ENCODE data around the gene LZTS2. TPM values are rescaled to one million over a fixed set of nuclear protein-coding genes. Genes with fewer than 3 reads are reported as not detected.

LZTS2 gene
- total RNA-seq, 2 donors from 2014 or later: 12.0 to 14.1 TPM

DNA sequence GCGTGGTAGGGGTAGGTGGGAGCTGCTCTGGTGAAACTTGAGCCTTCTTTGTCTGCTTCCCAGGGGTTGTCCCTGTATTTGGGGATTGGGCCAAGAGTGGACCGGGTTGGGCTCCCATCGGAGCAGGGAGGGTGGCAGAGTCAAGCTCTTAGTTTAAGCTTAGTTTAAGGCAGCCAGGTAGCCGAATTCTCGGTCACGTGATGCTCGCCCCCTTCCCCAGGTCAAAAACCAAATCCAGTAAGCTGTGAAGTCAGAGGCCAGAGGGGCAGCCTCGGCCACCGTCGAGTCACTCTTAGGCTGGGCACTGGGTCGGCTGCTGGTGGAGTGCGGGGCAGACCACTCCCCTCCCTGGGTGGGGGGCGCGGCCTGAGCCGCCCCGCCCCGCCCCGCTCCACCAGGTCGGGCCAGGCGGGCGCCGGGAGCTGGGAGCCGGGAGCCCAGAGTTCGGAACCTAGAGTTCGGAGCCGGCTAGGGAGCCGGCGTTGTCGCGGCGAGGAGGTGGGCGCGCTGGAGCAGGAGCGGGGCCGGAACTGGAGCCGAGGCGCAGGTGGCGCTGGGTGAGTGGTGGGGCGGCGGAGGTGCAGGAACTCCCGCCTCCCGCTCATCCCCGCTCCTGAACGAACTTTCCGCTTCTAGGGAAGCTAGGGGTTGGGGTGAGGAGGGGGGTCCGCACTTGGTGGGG, 2.8 kb upstream of the LZTS2 start:
- peaks cover 0 to 6% of the 10 kb centered on the region in 2 donors for H3K36me3 Mint-ChIP-seq (ENCODE audit: insufficient read depth in 2 of 2)
- H3K27me3 Mint-ChIP-seq (ENCODE audit: low read depth): no peaks in the 10 kb centered on the region
- H3K9me3 Mint-ChIP-seq: no peaks in the 10 kb centered on the region
- DNase-seq: peak; percentile 52 to 55
- ATAC-seq (replicated peaks in 1 of 2): peak; percentile 40 to 49
- H3K4me1 Mint-ChIP-seq (ENCODE audit: low read depth): peaks cover 26% of the 10 kb centered on the region
- peak overlapping the region; percentile 80 to 86 for H3K4me3 Mint-ChIP-seq
- H3K27ac Mint-ChIP-seq: peak overlapping the region; percentile 78

DNA sequence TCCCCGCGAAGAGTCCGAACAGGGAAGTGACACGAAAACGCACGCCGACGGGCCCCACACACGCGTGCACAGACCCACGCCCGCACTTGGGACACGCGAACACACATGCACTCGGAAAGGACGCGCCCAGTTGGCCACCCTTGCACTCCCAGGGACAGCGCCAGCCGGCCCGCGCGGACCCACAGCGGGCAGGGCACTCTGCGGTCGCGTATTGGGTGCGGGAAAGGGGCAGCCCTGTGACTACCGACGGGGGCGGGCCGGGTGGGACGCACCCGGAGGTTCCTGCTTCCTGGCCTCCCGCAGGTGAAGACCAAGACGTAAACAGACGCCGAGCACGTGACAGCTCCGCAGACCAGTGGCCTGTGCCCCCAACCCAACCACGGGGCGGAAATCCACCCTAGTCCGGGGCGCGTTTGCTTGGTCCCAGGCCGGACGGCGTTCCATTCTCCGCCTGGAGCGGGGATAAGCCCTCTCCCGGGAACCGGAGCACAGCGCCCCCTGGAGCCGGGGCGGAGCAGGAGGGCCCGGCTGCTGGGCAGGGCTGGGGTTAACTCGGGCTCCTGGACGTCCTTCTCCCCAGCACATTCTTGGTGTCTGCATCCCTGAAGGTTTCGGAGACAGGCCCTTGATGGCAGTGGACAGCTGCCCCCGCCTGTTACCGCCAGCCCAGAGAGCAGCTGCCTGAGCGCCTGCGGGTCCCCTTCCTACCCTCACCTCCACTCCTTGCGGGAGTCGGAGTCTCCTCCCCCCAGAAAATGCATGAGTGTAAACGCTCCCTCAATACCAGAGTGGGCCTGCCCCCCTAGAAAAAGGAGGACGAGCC, 2.0 kb upstream of the LZTS2 start:
- Mint-ChIP-seq H3K36me3 (ENCODE audit: insufficient read depth in 2 of 2) (peaks cover 0 to 6% of the 10 kb centered on the region in 2 donors), H3K9me3 (no peaks in the 10 kb centered on the region)
- ATAC-seq (replicated peaks in 1 of 2): peak; percentile 60 to 63

DNA sequence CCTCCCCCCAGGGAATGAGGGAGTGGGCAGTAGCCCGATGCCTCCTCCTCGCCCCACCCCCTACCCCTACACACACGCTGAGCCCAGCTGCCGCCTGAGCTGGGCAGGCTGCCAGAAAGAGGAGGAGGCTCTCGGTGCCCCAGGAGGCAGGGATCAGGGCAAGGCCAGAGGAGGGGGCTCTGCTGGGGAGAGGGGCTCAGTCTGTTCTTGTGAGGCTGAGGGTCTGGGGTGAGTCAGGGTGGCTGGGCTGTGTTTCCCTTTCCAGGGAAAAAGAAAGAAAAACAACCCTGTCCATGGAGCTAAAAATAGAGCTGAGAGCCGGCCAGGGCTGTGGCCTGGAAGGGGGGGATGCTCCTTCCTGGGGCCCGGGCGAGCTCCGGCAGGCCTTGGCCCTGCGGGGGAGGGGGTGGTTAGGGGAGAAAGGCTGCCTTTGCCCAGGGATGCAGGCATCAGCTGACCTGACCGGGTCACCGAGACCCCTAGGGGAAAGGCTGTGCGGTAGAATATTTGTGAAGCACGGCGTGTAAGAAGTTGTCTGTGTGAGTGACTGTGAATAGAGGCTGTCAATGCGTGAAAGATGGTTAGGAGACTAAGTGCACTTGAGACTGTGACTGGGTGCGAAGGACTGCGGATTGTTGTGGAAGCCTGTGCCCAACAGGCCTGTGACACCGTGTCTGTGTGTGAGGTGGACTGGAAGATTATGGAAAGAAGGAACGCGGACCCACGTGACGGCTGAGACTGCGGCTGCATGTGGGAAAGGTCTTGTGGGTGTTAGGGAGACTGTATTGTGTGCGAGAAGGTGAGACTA, 1.2 kb upstream of the LZTS2 start:
- Mint-ChIP-seq H3K27ac (peak overlapping the region; percentile 25), H3K36me3 (ENCODE audit: insufficient read depth in 2 of 2) (peaks cover 0 to 6% of the 10 kb centered on the region in 2 donors), H3K4me1 (ENCODE audit: low read depth) (peaks cover 26% of the 10 kb centered on the region), H3K4me3 (peak overlapping the region; percentile 80 to 86), H3K27me3 (ENCODE audit: low read depth) (no peaks in the 10 kb centered on the region), H3K9me3 (no peaks in the 10 kb centered on the region)
- ATAC-seq (replicated peaks in 1 of 2) (peak; percentile 43 to 44), DNase-seq (peak; percentile 71 to 73)

More for the DNA sequence above, 2.0 kb upstream of the LZTS2 start:
- DNase-seq: peak; percentile 79 to 88
- Mint-ChIP-seq H3K27ac (peak overlapping the region; percentile 76), H3K27me3 (ENCODE audit: low read depth) (no peaks in the 10 kb centered on the region), H3K4me3 (peak overlapping the region; percentile 80 to 86), H3K4me1 (ENCODE audit: low read depth) (peaks cover 26% of the 10 kb centered on the region)

DNA sequence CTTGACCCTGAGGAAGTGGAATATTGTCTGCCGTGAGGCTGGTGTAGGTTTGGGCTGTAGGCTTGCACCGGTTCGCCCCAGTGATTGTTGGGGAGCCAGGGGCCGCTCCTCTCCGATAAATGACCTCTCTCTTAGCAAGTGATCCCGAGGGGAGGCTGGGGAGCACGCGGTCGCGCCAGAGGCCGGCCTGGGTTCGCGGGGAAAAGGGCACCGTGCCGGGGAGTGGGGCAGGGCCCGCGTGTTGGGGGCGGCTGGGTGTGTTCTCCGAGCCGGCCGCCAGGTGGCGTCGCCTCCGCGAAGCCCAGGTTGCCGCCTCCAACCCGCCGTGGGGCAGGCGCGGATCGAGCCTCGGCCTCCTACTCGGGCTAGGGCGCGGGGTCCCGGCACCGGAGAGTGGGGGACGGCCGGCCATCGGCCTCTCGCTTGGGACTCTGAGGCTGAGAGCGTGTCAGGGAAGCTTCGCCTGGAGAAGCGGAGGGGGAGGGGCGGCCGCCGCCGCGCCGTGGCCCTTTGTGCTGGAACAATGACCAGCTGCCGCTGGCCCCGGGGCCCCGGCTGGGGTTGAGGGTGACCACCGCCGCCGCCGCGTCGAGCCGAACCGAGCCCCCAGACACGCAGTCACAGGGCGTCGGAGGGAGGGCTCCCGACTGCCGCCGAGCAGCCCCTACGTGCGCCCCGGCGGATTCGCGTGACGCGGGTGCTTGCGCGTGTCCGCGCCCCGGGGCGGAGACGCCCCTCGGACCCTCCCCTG, 442 bp upstream of the LZTS2 start:
- Mint-ChIP-seq H3K36me3 (ENCODE audit: insufficient read depth in 2 of 2) (peaks cover 0 to 6% of the 10 kb centered on the region in 2 donors), H3K27ac (peak overlapping the region; percentile 25), H3K27me3 (ENCODE audit: low read depth) (no peaks in the 10 kb centered on the region), H3K4me3 (peak overlapping the region; percentile 80 to 86), H3K9me3 (no peaks in the 10 kb centered on the region), H3K4me1 (ENCODE audit: low read depth) (peaks cover 26% of the 10 kb centered on the region)
- ATAC-seq (replicated peaks in 1 of 2) (peak; percentile 68 to 70), DNase-seq (peak; percentile 84 to 90)

DNA sequence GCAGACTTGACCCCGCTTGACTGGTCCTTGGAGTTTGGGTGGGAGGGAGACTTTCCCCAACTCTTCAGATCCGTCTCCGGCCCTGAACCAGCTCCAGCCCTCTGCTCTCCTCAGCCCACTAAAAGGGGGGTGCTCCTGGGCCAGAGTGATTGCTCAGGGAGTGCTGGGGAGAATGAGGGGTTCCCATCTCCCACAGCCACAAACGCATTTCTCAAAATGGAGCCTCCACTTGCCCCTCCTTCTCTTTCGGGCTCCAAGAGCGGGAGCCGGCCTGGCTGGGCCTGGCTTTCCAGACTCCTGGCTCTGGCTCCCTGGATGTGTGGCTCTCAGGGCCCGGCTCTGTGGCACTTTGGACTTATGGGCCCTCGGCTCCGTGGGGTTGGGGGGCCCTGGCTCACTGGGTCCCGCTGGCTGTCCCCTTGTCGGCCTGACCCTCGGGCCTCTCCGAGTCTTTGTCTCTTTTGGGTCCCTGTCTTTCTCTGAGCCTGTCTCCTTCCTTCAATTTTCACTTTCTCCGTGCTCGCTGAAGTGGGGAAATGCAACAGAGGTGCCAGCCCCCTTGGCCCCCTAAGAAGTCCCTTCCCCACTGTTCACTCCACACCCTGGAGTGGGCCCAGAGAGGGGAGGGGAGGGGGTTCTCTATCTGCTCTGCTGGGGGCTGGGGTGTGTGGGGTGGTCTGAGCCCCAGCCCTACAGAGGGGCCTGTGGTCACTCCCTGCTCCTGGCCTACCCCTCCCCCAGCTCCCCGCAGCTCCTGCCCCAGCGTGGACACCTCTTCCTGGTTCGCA, 713 bp downstream of the LZTS2 start:
- H3K4me1 Mint-ChIP-seq (ENCODE audit: low read depth): peaks cover 22% of the 10 kb centered on the region
- ATAC-seq (replicated peaks in 1 of 2) (no peak), DNase-seq (no peak)
- peaks cover 0 to 2% of the 10 kb centered on the region in 2 donors for H3K36me3 Mint-ChIP-seq (ENCODE audit: insufficient read depth in 2 of 2)
- H3K27me3 Mint-ChIP-seq (ENCODE audit: low read depth): no peaks in the 10 kb centered on the region
- no peaks in the 10 kb centered on the region for H3K9me3 Mint-ChIP-seq
- H3K27ac Mint-ChIP-seq: no peak overlapping the region
- peak overlapping the region; percentile 55 to 59 for H3K4me3 Mint-ChIP-seq

DNA sequence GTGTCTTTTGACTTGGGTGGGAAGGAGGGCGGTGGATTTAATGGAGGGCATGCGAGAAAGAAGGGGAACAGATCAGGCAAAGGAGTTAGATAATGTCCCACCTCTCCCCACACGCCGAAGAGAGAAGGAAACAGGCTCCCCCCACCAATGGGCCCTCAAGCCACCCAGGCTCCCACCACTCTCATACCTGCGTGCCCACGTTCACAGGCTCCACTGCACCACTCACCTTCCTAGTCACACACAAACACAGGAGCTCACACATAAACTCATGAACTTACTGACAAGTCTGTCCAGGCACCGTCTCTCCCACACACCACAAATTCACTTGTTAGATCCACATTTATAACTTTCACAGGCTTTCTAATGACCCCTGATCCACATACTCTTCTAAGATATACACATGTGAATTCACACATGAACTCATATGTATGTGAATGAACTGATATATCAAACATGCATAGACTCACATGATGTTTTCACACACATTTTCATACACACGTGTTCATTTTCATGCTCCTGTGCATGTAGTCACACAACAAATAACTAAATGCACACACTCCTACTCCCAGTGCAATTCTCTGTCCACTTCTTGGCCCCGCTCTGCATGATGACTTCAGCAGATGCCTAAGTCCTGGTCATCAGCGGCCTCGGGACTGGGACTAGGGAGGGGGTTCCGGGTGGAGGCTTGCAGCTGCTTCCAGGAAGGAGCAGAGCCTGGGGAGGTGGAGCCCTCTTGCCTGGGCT, 1.5 kb downstream of the LZTS2 start:
- ATAC-seq (replicated peaks in 1 of 2) (no peak), DNase-seq (no peak)
- Mint-ChIP-seq H3K4me3 (peak overlapping the region; percentile 57 to 59), H3K36me3 (ENCODE audit: insufficient read depth in 2 of 2) (peaks cover 0 to 2% of the 10 kb centered on the region in 2 donors), H3K4me1 (ENCODE audit: low read depth) (peaks cover 19% of the 10 kb centered on the region), H3K27me3 (ENCODE audit: low read depth) (no peaks in the 10 kb centered on the region), H3K9me3 (no peaks in the 10 kb centered on the region), H3K27ac (no peak overlapping the region)

DNA sequence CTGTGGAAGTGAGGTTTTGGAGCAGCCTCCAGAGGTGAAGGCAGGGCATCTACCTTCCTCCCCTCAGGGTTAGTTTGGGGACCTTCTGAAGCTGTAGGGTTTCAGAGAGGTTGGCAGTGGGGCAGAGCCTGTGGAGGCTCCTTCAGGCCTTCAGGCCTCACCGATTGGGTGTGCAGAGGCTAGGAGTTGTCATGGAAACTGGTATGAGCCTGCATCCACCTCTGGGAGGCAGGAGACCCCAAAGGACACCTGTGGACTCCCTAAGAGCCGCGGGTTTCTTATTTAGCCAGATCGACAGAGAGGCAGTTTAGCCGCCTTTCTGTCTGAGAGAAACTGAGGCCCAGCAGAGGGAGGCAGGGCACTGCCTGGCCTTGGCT, 2.0 kb downstream of the LZTS2 start:
- peaks cover 14% of the 10 kb centered on the region for H3K4me1 Mint-ChIP-seq (ENCODE audit: low read depth)
- H3K4me3 Mint-ChIP-seq: no peak overlapping the region
- no peak for ATAC-seq (replicated peaks in 1 of 2)
- no peaks in the 10 kb centered on the region for H3K9me3 Mint-ChIP-seq
- H3K27ac Mint-ChIP-seq: no peak overlapping the region
- no peak for DNase-seq
- peaks cover 0 to 2% of the 10 kb centered on the region in 2 donors for H3K36me3 Mint-ChIP-seq (ENCODE audit: insufficient read depth in 2 of 2)
- H3K27me3 Mint-ChIP-seq (ENCODE audit: low read depth): no peaks in the 10 kb centered on the region

DNA sequence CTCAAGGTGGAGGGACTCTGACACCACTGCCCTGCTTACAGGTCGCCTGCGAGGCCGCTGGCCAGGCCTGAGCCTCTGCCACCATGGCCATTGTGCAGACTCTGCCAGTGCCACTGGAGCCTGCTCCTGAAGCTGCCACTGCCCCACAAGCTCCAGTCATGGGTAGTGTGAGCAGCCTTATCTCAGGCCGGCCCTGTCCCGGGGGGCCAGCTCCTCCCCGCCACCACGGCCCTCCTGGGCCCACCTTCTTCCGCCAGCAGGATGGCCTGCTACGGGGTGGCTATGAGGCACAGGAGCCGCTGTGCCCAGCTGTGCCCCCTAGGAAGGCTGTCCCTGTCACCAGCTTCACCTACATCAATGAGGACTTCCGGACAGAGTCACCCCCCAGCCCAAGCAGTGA, 2.8 kb downstream of the LZTS2 start:
- DNase-seq (no peak), ATAC-seq (replicated peaks in 1 of 2) (no peak)
- Mint-ChIP-seq H3K36me3 (ENCODE audit: insufficient read depth in 2 of 2) (no peaks in the 10 kb centered on the region), H3K27ac (no peak overlapping the region), H3K4me1 (ENCODE audit: low read depth) (peaks cover 13% of the 10 kb centered on the region), H3K4me3 (no peak overlapping the region), H3K9me3 (no peaks in the 10 kb centered on the region), H3K27me3 (ENCODE audit: low read depth) (no peaks in the 10 kb centered on the region)

DNA sequence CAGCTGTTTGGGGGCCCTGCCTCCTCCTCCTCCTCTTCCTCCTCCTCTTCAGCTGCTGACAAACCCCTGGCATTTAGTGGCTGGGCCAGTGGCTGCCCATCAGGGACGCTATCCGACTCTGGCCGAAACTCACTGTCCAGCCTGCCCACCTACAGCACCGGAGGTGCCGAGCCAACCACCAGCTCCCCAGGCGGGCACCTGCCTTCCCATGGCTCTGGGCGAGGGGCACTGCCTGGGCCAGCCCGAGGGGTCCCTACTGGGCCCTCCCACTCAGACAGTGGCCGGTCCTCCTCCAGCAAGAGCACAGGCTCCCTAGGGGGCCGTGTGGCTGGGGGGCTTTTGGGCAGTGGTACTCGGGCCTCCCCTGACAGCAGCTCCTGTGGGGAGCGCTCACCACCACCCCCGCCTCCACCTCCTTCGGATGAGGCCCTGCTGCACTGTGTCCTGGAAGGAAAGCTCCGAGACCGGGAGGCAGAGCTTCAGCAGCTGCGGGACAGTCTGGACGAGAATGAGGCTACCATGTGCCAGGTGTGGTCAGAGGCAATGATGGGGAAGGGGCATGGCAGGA, 4.1 kb downstream of the LZTS2 start:
- ATAC-seq (replicated peaks in 1 of 2) (no peak), DNase-seq (no peak)
- H3K36me3 Mint-ChIP-seq (ENCODE audit: insufficient read depth in 2 of 2): no peaks in the 10 kb centered on the region
- H3K27me3 Mint-ChIP-seq (ENCODE audit: low read depth): no peaks in the 10 kb centered on the region
- peaks cover 3% of the 10 kb centered on the region for H3K4me1 Mint-ChIP-seq (ENCODE audit: low read depth)
- H3K27ac Mint-ChIP-seq: no peak overlapping the region
- no peaks in the 10 kb centered on the region for H3K9me3 Mint-ChIP-seq
- H3K4me3 Mint-ChIP-seq: no peak overlapping the region

DNA sequence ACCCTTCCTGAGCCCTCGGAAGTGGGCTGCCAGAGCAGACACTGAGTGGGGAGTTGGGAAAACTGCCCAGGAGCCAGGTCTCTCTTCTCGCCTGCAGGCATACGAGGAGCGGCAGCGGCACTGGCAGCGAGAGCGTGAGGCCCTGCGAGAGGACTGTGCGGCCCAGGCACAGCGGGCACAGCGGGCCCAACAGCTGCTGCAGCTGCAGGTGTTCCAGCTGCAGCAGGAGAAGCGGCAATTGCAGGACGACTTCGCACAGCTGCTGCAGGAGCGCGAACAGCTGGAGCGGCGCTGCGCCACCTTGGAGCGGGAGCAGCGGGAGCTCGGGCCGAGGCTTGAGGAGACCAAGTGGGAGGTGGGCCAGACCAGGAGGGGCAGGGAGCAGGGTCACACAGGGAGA, 5.8 kb downstream of the LZTS2 start:
- Mint-ChIP-seq H3K9me3 (no peaks in the 10 kb centered on the region), H3K4me1 (ENCODE audit: low read depth) (no peaks in the 10 kb centered on the region), H3K27me3 (ENCODE audit: low read depth) (no peaks in the 10 kb centered on the region), H3K4me3 (no peak overlapping the region), H3K27ac (no peak overlapping the region), H3K36me3 (ENCODE audit: insufficient read depth in 2 of 2) (no peaks in the 10 kb centered on the region)
- DNase-seq (no peak), ATAC-seq (replicated peaks in 1 of 2) (no peak)

DNA sequence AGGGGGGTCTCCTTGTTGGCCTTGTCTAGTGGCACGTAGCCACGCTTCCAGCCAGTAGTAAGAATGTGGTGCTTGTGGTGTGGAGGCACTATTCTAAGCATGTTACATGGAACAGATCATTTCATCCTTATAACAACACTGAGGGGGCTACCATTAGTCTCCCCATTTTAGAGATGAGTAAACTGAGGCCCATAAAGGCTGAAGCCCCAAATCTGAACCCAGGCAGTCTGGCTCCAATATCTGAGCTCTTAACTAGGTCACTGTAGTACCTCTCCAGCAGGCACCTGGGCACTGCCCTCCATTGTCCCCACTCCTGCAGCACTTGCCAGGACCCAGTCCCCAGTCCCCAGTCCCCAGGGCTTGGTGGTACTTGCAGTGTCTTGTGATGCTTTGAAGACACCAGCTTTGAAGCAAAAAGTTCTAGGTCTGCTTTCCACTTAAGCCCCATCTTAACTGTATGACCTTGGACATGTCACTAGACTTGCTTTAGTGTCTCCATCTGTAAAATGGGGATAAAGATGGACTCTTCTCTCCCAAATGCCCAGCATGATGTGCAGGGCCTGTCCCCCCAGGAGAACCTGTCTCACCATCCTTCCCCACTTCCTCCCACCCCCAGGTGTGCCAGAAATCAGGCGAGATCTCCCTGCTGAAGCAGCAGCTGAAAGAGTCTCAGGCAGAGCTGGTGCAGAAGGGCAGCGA, 6.4 kb downstream of the LZTS2 start:
- no peaks in the 10 kb centered on the region for H3K4me1 Mint-ChIP-seq (ENCODE audit: low read depth)
- no peaks in the 10 kb centered on the region for H3K36me3 Mint-ChIP-seq (ENCODE audit: insufficient read depth in 2 of 2)
- H3K27me3 Mint-ChIP-seq (ENCODE audit: low read depth): no peaks in the 10 kb centered on the region
- no peak overlapping the region for H3K27ac Mint-ChIP-seq
- no peak for ATAC-seq (replicated peaks in 1 of 2)
- H3K4me3 Mint-ChIP-seq: no peak overlapping the region
- H3K9me3 Mint-ChIP-seq: no peaks in the 10 kb centered on the region
- DNase-seq: no peak
